ENCODE results near the gene MRGPRD.

DNA sequence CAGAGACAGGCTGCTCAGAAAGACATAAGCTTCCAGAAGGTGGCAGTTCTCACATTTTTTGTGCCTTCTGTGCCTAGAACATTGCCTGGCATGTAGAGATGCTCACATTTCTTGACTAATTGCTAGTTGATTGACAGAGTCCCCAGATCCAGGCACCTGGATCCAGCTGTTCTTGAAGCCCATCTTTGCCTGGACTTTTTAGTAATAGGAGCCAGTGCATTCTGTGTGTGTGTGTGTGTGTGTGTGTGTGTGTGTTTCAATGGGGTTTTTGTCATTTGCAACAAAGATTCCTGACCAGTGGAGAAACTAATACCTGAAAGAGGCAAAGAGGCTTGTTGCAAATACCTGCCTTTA lies 17.2 kb upstream of the MRGPRD start:
- TF ChIP-seq, protein P1, sequence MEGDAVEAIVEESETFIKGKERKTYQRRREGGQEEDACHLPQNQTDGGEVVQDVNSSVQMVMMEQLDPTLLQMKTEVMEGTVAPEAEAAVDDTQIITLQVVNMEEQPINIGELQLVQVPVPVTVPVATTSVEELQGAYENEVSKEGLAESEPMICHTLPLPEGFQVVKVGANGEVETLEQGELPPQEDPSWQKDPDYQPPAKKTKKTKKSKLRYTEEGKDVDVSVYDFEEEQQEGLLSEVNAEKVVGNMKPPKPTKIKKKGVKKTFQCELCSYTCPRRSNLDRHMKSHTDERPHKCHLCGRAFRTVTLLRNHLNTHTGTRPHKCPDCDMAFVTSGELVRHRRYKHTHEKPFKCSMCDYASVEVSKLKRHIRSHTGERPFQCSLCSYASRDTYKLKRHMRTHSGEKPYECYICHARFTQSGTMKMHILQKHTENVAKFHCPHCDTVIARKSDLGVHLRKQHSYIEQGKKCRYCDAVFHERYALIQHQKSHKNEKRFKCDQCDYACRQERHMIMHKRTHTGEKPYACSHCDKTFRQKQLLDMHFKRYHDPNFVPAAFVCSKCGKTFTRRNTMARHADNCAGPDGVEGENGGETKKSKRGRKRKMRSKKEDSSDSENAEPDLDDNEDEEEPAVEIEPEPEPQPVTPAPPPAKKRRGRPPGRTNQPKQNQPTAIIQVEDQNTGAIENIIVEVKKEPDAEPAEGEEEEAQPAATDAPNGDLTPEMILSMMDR (IDR thresholded peaks at IDR 0.05): no peak
- TF ChIP-seq POLR2A (IDR thresholded peaks at IDR 0.05): no peak
